B cell (primary cell): ENCODE data around the gene BNC2.

Experiments
- EZH2 ChIP-seq: IDR thresholded peaks from 2 replicates; pipeline ENCODE4 v1.6.1; 2012; ENCODE audit warnings: borderline replicate concordance, low read depth, mild to moderate bottlenecking, moderate library complexity, low read length; ENCODE audit not compliant: insufficient read depth, poor library complexity, severe bottlenecking
- TF ChIP-seq, protein P1 (sequence below): fragments of 200-600 bp; IDR thresholded peaks from one replicate; pipeline ENCODE4 v1.8.0; 2022; ENCODE audit warnings: antibody characterized with exemption, mild to moderate bottlenecking

GRCh38 chr9:16524078-16524477 lies 346.4 kb downstream of the BNC2 start:
- TF ChIP-seq, protein P1, sequence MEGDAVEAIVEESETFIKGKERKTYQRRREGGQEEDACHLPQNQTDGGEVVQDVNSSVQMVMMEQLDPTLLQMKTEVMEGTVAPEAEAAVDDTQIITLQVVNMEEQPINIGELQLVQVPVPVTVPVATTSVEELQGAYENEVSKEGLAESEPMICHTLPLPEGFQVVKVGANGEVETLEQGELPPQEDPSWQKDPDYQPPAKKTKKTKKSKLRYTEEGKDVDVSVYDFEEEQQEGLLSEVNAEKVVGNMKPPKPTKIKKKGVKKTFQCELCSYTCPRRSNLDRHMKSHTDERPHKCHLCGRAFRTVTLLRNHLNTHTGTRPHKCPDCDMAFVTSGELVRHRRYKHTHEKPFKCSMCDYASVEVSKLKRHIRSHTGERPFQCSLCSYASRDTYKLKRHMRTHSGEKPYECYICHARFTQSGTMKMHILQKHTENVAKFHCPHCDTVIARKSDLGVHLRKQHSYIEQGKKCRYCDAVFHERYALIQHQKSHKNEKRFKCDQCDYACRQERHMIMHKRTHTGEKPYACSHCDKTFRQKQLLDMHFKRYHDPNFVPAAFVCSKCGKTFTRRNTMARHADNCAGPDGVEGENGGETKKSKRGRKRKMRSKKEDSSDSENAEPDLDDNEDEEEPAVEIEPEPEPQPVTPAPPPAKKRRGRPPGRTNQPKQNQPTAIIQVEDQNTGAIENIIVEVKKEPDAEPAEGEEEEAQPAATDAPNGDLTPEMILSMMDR: no peak
- no peak for TF ChIP-seq EZH2
